22Rv1 (cell line): ENCODE data around the gene RUNX2.

ENCODE experiments used
- H3K27ac ChIP-seq: fragments of 450-650 bp; 2 replicates; pipeline ENCODE4 v1.5.1; 2017
- CTCF ChIP-seq: fragments of 450-650 bp; IDR thresholded peaks from 2 replicates; pipeline ENCODE4 v1.5.1; 2017; ENCODE audit warnings: mild to moderate bottlenecking
- ZFX ChIP-seq: fragments of 450-650 bp; IDR thresholded peaks from 2 replicates; pipeline ENCODE4 v1.6.1; 2017; ENCODE audit warnings: antibody characterized with exemption, borderline replicate concordance

Gene RUNX2

DNA sequence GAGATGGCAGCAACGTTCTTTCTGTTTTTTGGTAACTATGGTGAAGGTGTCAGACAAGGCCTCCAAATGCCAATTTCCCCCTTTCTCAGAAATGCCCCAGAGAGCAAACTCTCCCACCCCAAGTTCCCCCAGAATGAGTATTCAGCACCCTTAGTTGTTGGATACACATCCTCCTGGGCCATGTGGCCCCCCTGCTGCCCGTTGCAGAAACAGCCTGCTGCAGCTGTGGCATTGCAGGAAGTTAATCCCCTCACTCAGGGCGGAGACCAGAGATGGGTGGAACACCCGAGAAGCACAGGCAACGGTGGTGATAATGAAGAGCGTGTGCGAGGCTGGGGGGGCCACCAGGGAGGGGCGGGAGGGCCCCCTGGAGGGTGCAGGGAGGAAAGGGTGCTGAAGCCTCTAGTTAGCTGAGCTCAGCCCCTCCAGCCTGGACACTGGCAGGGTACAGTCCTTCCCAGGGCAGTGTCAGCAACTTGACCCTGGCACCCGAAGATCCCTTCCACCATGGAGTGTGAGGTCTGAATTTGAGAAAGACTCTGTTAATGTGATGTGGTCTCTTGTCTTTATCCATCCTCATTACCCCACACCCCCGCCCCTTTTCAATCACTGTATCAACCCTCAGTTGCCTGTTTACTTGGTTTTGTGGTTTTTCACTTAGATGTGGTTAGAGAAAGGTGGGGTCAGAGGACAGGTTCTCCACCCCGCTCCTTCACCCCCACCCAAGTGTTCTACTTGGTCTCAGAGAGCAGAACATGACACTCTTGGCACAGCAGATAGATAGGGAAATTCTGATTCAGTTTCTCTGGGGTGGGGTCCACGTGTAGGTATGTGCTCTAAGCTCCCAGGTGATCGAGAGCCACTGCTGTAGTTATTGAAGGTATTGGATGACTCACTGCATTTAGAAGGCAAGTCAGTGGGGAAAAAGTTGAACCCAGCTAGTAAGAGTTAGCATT is 258.4 kb downstream of the RUNX2 start:
- TF ChIP-seq ZFX = no peak
- TF ChIP-seq CTCF = no peak
- H3K27ac ChIP-seq = no peak overlapping the region

GRCh38 chr6:45587229-45588060 is 259.3 kb downstream of the RUNX2 start:
- H3K27ac ChIP-seq = no peak overlapping the region

DNA sequence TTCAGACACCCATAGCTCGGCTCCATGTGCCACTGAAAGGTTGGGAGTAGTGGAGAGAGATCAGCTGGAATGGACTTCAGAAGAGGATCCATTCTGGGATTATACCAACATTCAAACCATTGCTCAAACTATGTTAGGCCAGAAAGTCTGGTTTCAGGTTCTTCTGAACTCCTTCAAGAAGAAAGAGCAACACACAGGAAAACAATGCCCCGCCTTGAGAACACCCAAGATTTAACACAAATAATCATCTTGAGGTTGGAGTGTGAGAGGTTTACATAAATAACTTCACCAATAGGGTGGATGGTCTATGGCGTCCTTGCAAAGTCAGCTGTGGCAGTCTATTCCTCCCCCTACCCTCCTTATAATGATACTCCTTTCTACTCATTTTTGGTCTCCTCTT is 261.2 kb downstream of the RUNX2 start:
- TF ChIP-seq CTCF (no peak), ZFX (no peak)
- no peak overlapping the region for H3K27ac ChIP-seq

More at GRCh38 chr6:45587229-45588060, 259.3 kb downstream of the RUNX2 start:
- TF ChIP-seq ZFX (no peak), CTCF (no peak)

- TF ChIP-seq ZFX (no peak), CTCF (no peak)
- H3K27ac ChIP-seq = no peak overlapping the region
Measured at GRCh38 chr6:45590226-45590625, 262.1 kb downstream of the RUNX2 start.

- H3K27ac ChIP-seq = no peak overlapping the region
- TF ChIP-seq ZFX (no peak), CTCF (no peak)
Measured at GRCh38 chr6:45590696-45591184, 262.6 kb downstream of the RUNX2 start.

- TF ChIP-seq ZFX = no peak
- TF ChIP-seq CTCF = no peak
- no peak overlapping the region for H3K27ac ChIP-seq
Measured at GRCh38 chr6:45591306-45591705, 263.2 kb downstream of the RUNX2 start.
